Measurements from ENCODE around the gene TMEM221. TPM values are rescaled to one million over a fixed set of nuclear protein-coding genes. Genes with fewer than 3 reads are reported as not detected.
A peak's percentile ranks its signal among the peaks of the same experiment; 100 is the strongest.

TMEM221 gene
- total and polyA plus RNA-seq, 9 of the 15 experiments (the other 6 are each of a cell fraction or from before 2014, with no cell fraction given) = 0.06 to 0.35 TPM; not detected in 7

DNA sequence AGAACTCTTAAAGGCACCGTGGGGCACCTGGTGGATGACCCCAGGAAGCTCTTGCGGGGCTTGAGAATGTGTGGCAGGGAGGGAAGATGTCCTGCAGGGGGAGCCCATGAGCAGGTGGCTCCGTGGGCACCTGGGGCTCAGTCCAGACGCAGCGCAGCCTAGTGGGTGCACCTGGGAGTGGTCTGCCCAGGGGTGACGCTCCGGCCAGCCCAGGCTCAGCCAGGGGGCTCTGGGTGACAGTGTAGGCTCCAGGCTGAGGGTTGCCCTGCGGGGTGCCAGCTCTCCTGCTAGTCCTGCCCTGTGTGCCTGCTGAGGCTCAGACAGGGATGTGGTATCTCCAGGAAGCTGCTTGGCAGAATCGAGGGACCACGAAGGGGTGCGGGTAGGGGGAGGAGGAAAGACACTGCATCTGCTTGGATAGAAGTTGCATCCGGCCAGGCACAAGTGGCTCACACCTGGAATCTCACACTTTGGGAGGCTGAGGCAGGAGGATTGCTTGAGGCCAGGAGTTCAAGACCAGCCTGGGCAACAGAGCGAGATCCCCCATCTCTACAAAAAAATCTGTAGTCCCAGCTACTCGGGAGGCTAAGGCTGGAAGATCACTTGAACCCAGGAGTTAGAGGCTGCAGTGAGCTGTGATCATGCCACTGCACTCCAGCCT, 48.0 kb upstream of the TMEM221 start:
- in situ Hi-C loops (cut with MboI) (loop anchor here (5.0 kb wide), 1 partner anchor 361 kb away; the partner anchor contains the start of gene RPL18A), intact Hi-C loops (cut with micrococcal nuclease) (no loop called here)
- H3K4me2 ChIP-seq (ENCODE audit: insufficient read depth, low read length) = peak overlapping the region; percentile 8; the same call in 1 of the 2 replicates
- H3K9me1 ChIP-seq (ENCODE audit: control insufficient read depth, insufficient read depth, low read length) = no peaks in the 10 kb centered on the region
- peak; percentile 84 to 90 (median 88) for DNase-seq (ENCODE audit: extremely low read depth in 1 of 4, low spot score in 3 of 4)
- no peaks in the 10 kb centered on the region for H3K79me2 ChIP-seq (ENCODE audit: control insufficient read depth, insufficient read depth, low read length)
- BruUV-seq (replicated peaks) = no TSS peak
- ChIA-PET CTCF (ENCODE audit: low intra/inter-chr PET ratio) (interaction anchor here (0.6 to 0.9 kb wide), 4 partner anchors 72 to 436 kb away, joined by 3 to 4 read pairs (median 3); partner anchors contain the start of gene CCDC124), POLR2A (interaction anchor here (0.6 to 1.0 kb wide), 5 partner anchors 15 to 79 kb away, joined by 3 to 4 read pairs (median 3); partner anchors contain the start of gene PGLS)
- peaks cover 6 to 37% of the 10 kb centered on the region in 2 experiments; a peak in 3 of 5 replicates for H3K4me1 ChIP-seq (replicated peaks in 1 of 2; ENCODE audit: control insufficient read depth in 2 of 2, insufficient read depth in 2 of 2, low read length in 2 of 2)
- H2AFZ ChIP-seq (ENCODE audit: low read depth, low read length) = no peak overlapping the region
- peak; percentile 97 for ATAC-seq
- no peak overlapping the region for H3K27ac ChIP-seq (ENCODE audit: extremely low read depth, low read depth, low read length)
- no peak overlapping the region for H3K4me3 ChIP-seq
- WGBS (ENCODE audit: insufficient coverage, low coverage, missing lambda C conversion rate) = 24% methylated on average over 14 of the region's 14 CpGs
- no peaks in the 10 kb centered on the region for H3K9me3 ChIP-seq (replicated peaks; ENCODE audit: control insufficient read depth, insufficient read depth, low read depth, low read length)
- 0 out of 4 replicates have a peak overlapping the region, but pooled peaks of 1 of the 2 experiments have one; percentile 55 for H3K9ac ChIP-seq (ENCODE audit: insufficient read depth in 1 of 2, low read depth in 2 of 2, low read length in 2 of 2)
- H4K20me1 ChIP-seq (replicated peaks; ENCODE audit: control insufficient read depth, insufficient read depth, low read length) = no peaks in the 10 kb centered on the region; the same call in 1 of the 2 replicates
- H3K36me3 ChIP-seq (ENCODE audit: control insufficient read depth, insufficient read depth, low read length) = peaks cover 5% of the 10 kb centered on the region; the same call in 1 of the 3 replicates
- FAIRE-seq = peak; percentile 94
- H3K27me3 ChIP-seq (ENCODE audit: control insufficient read depth in 2 of 2, insufficient read depth in 2 of 2, low read length in 2 of 2) = no peaks in the 10 kb centered on the region
- TF ChIP-seq ADNP (tag; IDR thresholded peaks at IDR 0.05) (no peak), SMC3 (conservative IDR thresholded peaks at IDR 0.05; ENCODE audit: insufficient read depth, low read depth, low read length) (peak; percentile 87), ASH1L (IDR thresholded peaks at IDR 0.05; ENCODE audit: borderline replicate concordance, low read depth, partially characterized antibody) (no peak), STAG1 (CRISPR knock-in tag; IDR thresholded peaks at IDR 0.05; ENCODE audit: borderline replicate concordance) (peak; percentile 81), CREB1 (IDR thresholded peaks at IDR 0.05) (no peak), CREB1 (CRISPR knock-in tag; IDR thresholded peaks at IDR 0.05) (no peak; the same call in 1 of the 2 replicates), CTBP1 (IDR thresholded peaks at IDR 0.05; ENCODE audit: borderline replicate concordance) (peak; percentile 71; the same call in 1 of the 2 replicates), HNRNPL (IDR thresholded peaks at IDR 0.05; ENCODE audit: low read depth, low read length) (peak; percentile 74; the same call in 1 of the 2 replicates), RHOXF2B (CRISPR knock-in tag; conservative IDR thresholded peaks at IDR 0.05) (no peak), E2F3 (CRISPR knock-in tag; IDR thresholded peaks at IDR 0.05) (no peak), ZFP1 (CRISPR knock-in tag; IDR thresholded peaks at IDR 0.05) (no peak), GATAD2A (IDR thresholded peaks at IDR 0.05) (no peak), NRF1 (conservative IDR thresholded peaks at IDR 0.05 in 1 of 2, IDR thresholded peaks at IDR 0.05 in 1 of 2) (peak; percentile 44 to 53; a peak in 3 of 4 replicates), SIN3A (IDR thresholded peaks at IDR 0.05; ENCODE audit: borderline replicate concordance in 2 of 2, control insufficient read depth in 1 of 2, low read depth in 2 of 2, low read length in 2 of 2) (no peak), THRAP3 (IDR thresholded peaks at IDR 0.05; ENCODE audit: borderline replicate concordance) (no peak), CHD2 (IDR thresholded peaks at IDR 0.05; ENCODE audit: low read depth, low read length) (no peak), KLF16 (IDR thresholded peaks at IDR 0.05) (peak; percentile 66; the same call in 1 of the 2 replicates)
- TF ChIP-seq, protein P1, sequence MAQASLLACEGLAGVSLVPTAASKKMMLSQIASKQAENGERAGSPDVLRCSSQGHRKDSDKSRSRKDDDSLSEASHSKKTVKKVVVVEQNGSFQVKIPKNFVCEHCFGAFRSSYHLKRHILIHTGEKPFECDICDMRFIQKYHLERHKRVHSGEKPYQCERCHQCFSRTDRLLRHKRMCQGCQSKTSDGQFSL (CRISPR knock-in tag; IDR thresholded peaks at IDR 0.05) = peak; percentile 38
- TF ChIP-seq, protein P1 (tag; IDR thresholded peaks at IDR 0.05) = no peak
- TF ChIP-seq, protein P2, sequence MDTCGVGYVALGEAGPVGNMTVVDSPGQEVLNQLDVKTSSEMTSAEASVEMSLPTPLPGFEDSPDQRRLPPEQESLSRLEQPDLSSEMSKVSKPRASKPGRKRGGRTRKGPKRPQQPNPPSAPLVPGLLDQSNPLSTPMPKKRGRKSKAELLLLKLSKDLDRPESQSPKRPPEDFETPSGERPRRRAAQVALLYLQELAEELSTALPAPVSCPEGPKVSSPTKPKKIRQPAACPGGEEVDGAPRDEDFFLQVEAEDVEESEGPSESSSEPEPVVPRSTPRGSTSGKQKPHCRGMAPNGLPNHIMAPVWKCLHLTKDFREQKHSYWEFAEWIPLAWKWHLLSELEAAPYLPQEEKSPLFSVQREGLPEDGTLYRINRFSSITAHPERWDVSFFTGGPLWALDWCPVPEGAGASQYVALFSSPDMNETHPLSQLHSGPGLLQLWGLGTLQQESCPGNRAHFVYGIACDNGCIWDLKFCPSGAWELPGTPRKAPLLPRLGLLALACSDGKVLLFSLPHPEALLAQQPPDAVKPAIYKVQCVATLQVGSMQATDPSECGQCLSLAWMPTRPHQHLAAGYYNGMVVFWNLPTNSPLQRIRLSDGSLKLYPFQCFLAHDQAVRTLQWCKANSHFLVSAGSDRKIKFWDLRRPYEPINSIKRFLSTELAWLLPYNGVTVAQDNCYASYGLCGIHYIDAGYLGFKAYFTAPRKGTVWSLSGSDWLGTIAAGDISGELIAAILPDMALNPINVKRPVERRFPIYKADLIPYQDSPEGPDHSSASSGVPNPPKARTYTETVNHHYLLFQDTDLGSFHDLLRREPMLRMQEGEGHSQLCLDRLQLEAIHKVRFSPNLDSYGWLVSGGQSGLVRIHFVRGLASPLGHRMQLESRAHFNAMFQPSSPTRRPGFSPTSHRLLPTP (IDR thresholded peaks at IDR 0.05; ENCODE audit: borderline replicate concordance, extremely low read depth, insufficient read length) = no peak

All from K562 (cell line).